WTC11 (cell line): ENCODE results near the gene MACF1.

Source experiments
- ARID4B ChIP-seq: sonication (generic); formaldehyde crosslinking; IDR thresholded peaks from 2 replicates; pipeline ENCODE4 v1.8.0; 2023; ENCODE audit warnings: missing genetic modification reagents, mild to moderate bottlenecking, borderline replicate concordance
- CREB1 ChIP-seq: sonication (generic); formaldehyde crosslinking; IDR thresholded peaks from 2 replicates; pipeline ENCODE4 v1.8.0; 2023; ENCODE audit warnings: mild to moderate bottlenecking, missing genetic modification reagents
- CTCF ChIP-seq: fragments of 200-600 bp; IDR thresholded peaks from 2 replicates; pipeline ENCODE4 v1.8.0; 2022; ENCODE audit warnings: antibody characterized with exemption
- MYBL2 ChIP-seq: sonication (generic); formaldehyde crosslinking; IDR thresholded peaks from 2 replicates; pipeline ENCODE4 v1.8.1; 2023; ENCODE audit warnings: mild to moderate bottlenecking, moderate library complexity, missing genetic modification reagents
- NR2C2 ChIP-seq: sonication (generic); formaldehyde crosslinking; IDR thresholded peaks from 2 replicates; pipeline ENCODE4 v1.8.0; 2022; ENCODE audit warnings: mild to moderate bottlenecking, missing genetic modification reagents
- SMAD4 ChIP-seq: sonication (generic); formaldehyde crosslinking; IDR thresholded peaks from 2 replicates; pipeline ENCODE4 v1.8.0; 2022; ENCODE audit warnings: mild to moderate bottlenecking, missing genetic modification reagents
- USF1 ChIP-seq: sonication (generic); formaldehyde crosslinking; IDR thresholded peaks from 2 replicates; pipeline ENCODE4 v1.8.0; 2022; ENCODE audit warnings: mild to moderate bottlenecking, missing genetic modification reagents
- ZBTB43 ChIP-seq: sonication (generic); formaldehyde crosslinking; IDR thresholded peaks from 2 replicates; pipeline ENCODE4 v1.8.1; 2023; ENCODE audit warnings: mild to moderate bottlenecking, missing genetic modification reagents
- ZNF219 ChIP-seq: sonication (generic); formaldehyde crosslinking; IDR thresholded peaks from 2 replicates; pipeline ENCODE4 v1.8.0; 2023; ENCODE audit warnings: missing genetic modification reagents, mild to moderate bottlenecking, borderline replicate concordance

GRCh38 chr1:39387452-39387851 lies 183.0 kb downstream of the MACF1 start:
- no peak for TF ChIP-seq ARID4B (CRISPR knock-in tag)
- TF ChIP-seq MYBL2 (CRISPR knock-in tag) = no peak
- no peak for TF ChIP-seq ZBTB43 (CRISPR knock-in tag)
- no peak for TF ChIP-seq CREB1 (CRISPR knock-in tag)
- no peak for TF ChIP-seq NR2C2 (CRISPR knock-in tag)
- TF ChIP-seq USF1 (CRISPR knock-in tag) = no peak
- no peak for TF ChIP-seq ZNF219 (CRISPR knock-in tag)
- TF ChIP-seq CTCF = no peak
- TF ChIP-seq SMAD4 = no peak
